Measurements from ENCODE around the gene SMAD7. TPM values are rescaled to one million over a fixed set of nuclear protein-coding genes. Genes with fewer than 3 reads are reported as not detected.
A peak's percentile ranks its signal among the peaks of the same experiment; 100 is the strongest.

SMAD7 gene
- total and polyA plus RNA-seq, 2 experiments from 2014 or later = 11.8 to 29.8 TPM

- Histone ChIP-seq H2AFZ (no peak overlapping the region), H3K4me3 (peak overlapping the region; percentile 42), H4K20me1 (replicated peaks; ENCODE audit: insufficient read depth) (peaks cover 39% of the 10 kb centered on the region), H3K4me2 (peak overlapping the region; percentile 78), H3K79me2 (replicated peaks; ENCODE audit: insufficient read depth) (peaks cover 100% of the 10 kb centered on the region), H3K36me3 (ENCODE audit: insufficient read depth) (no peaks in the 10 kb centered on the region), H3F3A (replicated peaks; ENCODE audit: low read depth) (peaks cover 16% of the 10 kb centered on the region; the same call in 1 of the 2 replicates), H3K27me3 (ENCODE audit: insufficient read depth) (no peaks in the 10 kb centered on the region), H3K4me1 (ENCODE audit: insufficient read depth) (peaks cover 97% of the 10 kb centered on the region), H3K9me2 (ENCODE audit: insufficient read depth) (no peaks in the 10 kb centered on the region), H3K27ac (ENCODE audit: low read depth) (peak overlapping the region; percentile 85)
- Mint-ChIP-seq H3K27ac (peak overlapping the region; percentile 84), H3K9me3 (no peaks in the 10 kb centered on the region), H3K27me3 (ENCODE audit: insufficient read depth, low read depth, poor library complexity) (peaks cover 34% of the 10 kb centered on the region), H3K36me3 (ENCODE audit: low read depth) (peaks cover 12% of the 10 kb centered on the region; the same call in 2 of the 3 replicates), H3K4me1 (peaks cover 97% of the 10 kb centered on the region), H3K4me3 (peak overlapping the region; percentile 52)
- ATAC-seq = peak; percentile 57
- no peak for TF ChIP-seq CREB1 (CRISPR knock-in tag; IDR thresholded peaks at IDR 0.05; ENCODE audit: low read depth)
- no peak for TF ChIP-seq NANOG (IDR thresholded peaks at IDR 0.05; ENCODE audit: borderline replicate concordance)
- no peak for TF ChIP-seq ZNF114 (CRISPR knock-in tag; IDR thresholded peaks at IDR 0.05)
- TF ChIP-seq ZNF331 (CRISPR knock-in tag; IDR thresholded peaks at IDR 0.05; ENCODE audit: low read depth) = no peak
- no peak for TF ChIP-seq POLR2AphosphoS5 (IDR thresholded peaks at IDR 0.05; ENCODE audit: low read depth)
- no peak for TF ChIP-seq ZNF462 (CRISPR knock-in tag; IDR thresholded peaks at IDR 0.05)
- TF ChIP-seq JUNB (IDR thresholded peaks at IDR 0.05; ENCODE audit: unreplicated experiment) = no peak
- TF ChIP-seq CTCF (conservative IDR thresholded peaks at IDR 0.05; ENCODE audit: low read depth in 2 of 2) = no peak
- TF ChIP-seq, protein P1, sequence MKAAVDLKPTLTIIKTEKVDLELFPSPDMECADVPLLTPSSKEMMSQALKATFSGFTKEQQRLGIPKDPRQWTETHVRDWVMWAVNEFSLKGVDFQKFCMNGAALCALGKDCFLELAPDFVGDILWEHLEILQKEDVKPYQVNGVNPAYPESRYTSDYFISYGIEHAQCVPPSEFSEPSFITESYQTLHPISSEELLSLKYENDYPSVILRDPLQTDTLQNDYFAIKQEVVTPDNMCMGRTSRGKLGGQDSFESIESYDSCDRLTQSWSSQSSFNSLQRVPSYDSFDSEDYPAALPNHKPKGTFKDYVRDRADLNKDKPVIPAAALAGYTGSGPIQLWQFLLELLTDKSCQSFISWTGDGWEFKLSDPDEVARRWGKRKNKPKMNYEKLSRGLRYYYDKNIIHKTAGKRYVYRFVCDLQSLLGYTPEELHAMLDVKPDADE (IDR thresholded peaks at IDR 0.05) = no peak
- no peak for TF ChIP-seq STAT1 (IDR thresholded peaks at IDR 0.05; ENCODE audit: unreplicated experiment)
- no peak for TF ChIP-seq EZH2 (IDR thresholded peaks at IDR 0.05; ENCODE audit: low read depth, unreplicated experiment)
- no peak for TF ChIP-seq EZH2phosphoT487 (IDR thresholded peaks at IDR 0.05; ENCODE audit: unreplicated experiment)
- TF ChIP-seq REST (IDR thresholded peaks at IDR 0.05; ENCODE audit: unreplicated experiment) = no peak
- peak; percentile 62 for DNase-seq (ENCODE audit: low spot score)
These were observed 20.6 kb downstream of the SMAD7 start for GRCh38 chr18:48929941-48930713.
